Measurements from ENCODE around the gene SIN3B. TPM values are rescaled to one million over a fixed set of nuclear protein-coding genes. Genes with fewer than 3 reads are reported as not detected.
"Not testable (repeated sequence)": the region's sequence is repeated elsewhere in the genome, so short reads cannot be mapped to it uniquely, and the experiment has no call there.

SIN3B gene, protein sequence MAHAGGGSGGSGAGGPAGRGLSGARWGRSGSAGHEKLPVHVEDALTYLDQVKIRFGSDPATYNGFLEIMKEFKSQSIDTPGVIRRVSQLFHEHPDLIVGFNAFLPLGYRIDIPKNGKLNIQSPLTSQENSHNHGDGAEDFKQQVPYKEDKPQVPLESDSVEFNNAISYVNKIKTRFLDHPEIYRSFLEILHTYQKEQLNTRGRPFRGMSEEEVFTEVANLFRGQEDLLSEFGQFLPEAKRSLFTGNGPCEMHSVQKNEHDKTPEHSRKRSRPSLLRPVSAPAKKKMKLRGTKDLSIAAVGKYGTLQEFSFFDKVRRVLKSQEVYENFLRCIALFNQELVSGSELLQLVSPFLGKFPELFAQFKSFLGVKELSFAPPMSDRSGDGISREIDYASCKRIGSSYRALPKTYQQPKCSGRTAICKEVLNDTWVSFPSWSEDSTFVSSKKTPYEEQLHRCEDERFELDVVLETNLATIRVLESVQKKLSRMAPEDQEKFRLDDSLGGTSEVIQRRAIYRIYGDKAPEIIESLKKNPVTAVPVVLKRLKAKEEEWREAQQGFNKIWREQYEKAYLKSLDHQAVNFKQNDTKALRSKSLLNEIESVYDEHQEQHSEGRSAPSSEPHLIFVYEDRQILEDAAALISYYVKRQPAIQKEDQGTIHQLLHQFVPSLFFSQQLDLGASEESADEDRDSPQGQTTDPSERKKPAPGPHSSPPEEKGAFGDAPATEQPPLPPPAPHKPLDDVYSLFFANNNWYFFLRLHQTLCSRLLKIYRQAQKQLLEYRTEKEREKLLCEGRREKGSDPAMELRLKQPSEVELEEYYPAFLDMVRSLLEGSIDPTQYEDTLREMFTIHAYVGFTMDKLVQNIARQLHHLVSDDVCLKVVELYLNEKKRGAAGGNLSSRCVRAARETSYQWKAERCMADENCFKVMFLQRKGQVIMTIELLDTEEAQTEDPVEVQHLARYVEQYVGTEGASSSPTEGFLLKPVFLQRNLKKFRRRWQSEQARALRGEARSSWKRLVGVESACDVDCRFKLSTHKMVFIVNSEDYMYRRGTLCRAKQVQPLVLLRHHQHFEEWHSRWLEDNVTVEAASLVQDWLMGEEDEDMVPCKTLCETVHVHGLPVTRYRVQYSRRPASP
- 11.8 TPM for polyA plus RNA-seq

- H3K4me3 Mint-ChIP-seq = peak within 1 kb of the TSS; percentile 85 to 96 (median 89)
- H3K27me3 Mint-ChIP-seq = peaks cover 17% of the 10 kb centered on the region
- H3K4me1 Mint-ChIP-seq = peaks cover 26 to 46% (median 37%) of the 10 kb centered on the region in 3 donors
- H3K27ac Mint-ChIP-seq = peak within 1 kb of the TSS; percentile 87 to 95 (median 90)
- peaks cover 10% of the 10 kb centered on the region for H3K36me3 Mint-ChIP-seq
- H3K9me3 Mint-ChIP-seq = no peaks in the 10 kb centered on the region
Measured at GRCh38 chr19:16829010-16829821, at the start of gene SIN3B. SIN3B (plus strand) TSS chr19:16829398; CDS start chr19:16829421, 23 bp downstream.

GRCh38 chr19:16779539-16780163, 49.5 kb upstream of the SIN3B start:
- Mint-ChIP-seq H3K27ac (no peak overlapping the region), H3K9me3 (no peaks in the 10 kb centered on the region), H3K4me3 (no peak overlapping the region), H3K36me3 (no peaks in the 10 kb centered on the region), H3K27me3 (peaks cover 3% of the 10 kb centered on the region), H3K4me1 (no peaks in the 10 kb centered on the region)

DNA sequence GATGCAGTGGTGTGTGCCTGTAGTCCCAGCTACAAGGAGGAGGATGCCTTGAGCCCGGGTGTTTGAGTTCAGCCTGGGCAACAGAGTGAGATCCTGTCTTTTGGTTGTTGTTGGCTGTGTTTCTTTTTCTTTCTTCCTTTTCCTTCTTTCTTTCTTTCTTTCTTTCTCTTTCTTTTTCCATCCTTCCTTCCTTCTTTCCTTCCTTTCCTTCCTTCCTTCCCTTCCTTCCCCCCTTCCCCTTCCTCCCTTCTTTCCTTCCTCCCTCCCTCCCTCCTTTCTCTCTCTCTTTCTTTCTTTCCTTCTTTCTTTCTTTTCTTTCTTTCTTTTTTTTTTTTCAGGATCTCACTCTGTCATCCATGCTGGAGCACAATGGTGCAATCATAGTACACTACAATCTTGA, 46.5 kb upstream of the SIN3B start:
- Mint-ChIP-seq H3K27ac (no peak overlapping the region), H3K27me3 (peaks cover 3% of the 10 kb centered on the region), H3K4me3 (no peak overlapping the region), H3K4me1 (no peaks in the 10 kb centered on the region), H3K9me3 (no peaks in the 10 kb centered on the region), H3K36me3 (no peaks in the 10 kb centered on the region)

DNA sequence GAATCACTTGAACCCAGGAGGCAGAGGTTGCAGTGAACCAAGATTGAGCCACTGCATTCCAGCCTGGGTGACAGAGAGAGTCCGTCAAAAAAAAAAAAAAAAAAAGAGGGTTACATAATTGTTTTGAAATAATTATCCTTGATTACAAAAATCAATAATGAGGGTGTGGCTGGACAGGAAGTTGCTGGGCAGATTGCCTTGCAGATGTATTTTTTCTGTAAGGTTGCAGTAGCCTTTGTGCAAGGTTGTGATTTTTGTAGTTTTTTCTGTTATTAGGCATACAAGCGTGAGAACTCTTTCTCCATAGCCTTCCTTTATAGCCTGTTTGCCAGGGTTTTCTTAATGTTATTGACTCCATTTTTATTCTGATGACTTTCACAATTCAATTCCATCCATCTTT, 40.7 kb upstream of the SIN3B start:
- H3K9me3 Mint-ChIP-seq = peaks cover 4 to 15% (median 14%) of the 10 kb centered on the region in 3 donors
- no peaks in the 10 kb centered on the region for H3K4me1 Mint-ChIP-seq
- H3K4me3 Mint-ChIP-seq = no peak overlapping the region
- H3K36me3 Mint-ChIP-seq = peaks cover 1% of the 10 kb centered on the region
- H3K27ac Mint-ChIP-seq = no peak overlapping the region
- peaks cover 2% of the 10 kb centered on the region for H3K27me3 Mint-ChIP-seq

DNA sequence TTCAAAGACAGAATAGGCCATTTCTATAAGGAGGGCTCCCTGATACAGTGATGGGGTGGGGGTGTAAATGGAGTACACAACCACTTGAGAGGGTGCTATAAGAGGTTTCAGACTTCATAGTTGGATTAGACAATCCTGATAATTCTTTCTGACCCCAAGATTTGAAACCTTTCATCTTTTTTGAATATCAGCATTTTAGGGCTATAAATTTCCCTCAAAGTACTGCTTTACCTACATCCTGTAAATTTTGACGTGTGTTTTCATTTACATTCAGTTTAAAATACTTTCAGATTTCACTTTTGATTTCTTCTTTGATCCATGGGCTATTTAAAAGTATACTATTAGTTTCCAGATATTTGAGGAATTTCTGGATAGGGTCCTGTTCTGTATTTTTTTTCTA, 40.0 kb upstream of the SIN3B start:
- Mint-ChIP-seq H3K27ac (no peak overlapping the region), H3K9me3 (peaks cover 4 to 15% (median 14%) of the 10 kb centered on the region in 3 donors), H3K4me3 (no peak overlapping the region), H3K36me3 (peaks cover 1% of the 10 kb centered on the region), H3K4me1 (no peaks in the 10 kb centered on the region), H3K27me3 (peaks cover 2% of the 10 kb centered on the region)

- Mint-ChIP-seq H3K27ac (no peak overlapping the region), H3K4me1 (no peaks in the 10 kb centered on the region), H3K4me3 (no peak overlapping the region), H3K36me3 (peaks cover 1% of the 10 kb centered on the region), H3K27me3 (peaks cover 2% of the 10 kb centered on the region), H3K9me3 (peaks cover 4 to 15% (median 14%) of the 10 kb centered on the region in 3 donors)
Measured at GRCh38 chr19:16790051-16790450, 39.1 kb upstream of the SIN3B start.

GRCh38 chr19:16791942-16792341, 37.3 kb upstream of the SIN3B start:
- Mint-ChIP-seq H3K4me1 (no peaks in the 10 kb centered on the region), H3K4me3 (no peak overlapping the region), H3K36me3 (peaks cover 1% of the 10 kb centered on the region), H3K27ac (no peak overlapping the region), H3K9me3 (peaks cover 8 to 19% (median 18%) of the 10 kb centered on the region in 3 donors), H3K27me3 (peaks cover 4% of the 10 kb centered on the region)

DNA sequence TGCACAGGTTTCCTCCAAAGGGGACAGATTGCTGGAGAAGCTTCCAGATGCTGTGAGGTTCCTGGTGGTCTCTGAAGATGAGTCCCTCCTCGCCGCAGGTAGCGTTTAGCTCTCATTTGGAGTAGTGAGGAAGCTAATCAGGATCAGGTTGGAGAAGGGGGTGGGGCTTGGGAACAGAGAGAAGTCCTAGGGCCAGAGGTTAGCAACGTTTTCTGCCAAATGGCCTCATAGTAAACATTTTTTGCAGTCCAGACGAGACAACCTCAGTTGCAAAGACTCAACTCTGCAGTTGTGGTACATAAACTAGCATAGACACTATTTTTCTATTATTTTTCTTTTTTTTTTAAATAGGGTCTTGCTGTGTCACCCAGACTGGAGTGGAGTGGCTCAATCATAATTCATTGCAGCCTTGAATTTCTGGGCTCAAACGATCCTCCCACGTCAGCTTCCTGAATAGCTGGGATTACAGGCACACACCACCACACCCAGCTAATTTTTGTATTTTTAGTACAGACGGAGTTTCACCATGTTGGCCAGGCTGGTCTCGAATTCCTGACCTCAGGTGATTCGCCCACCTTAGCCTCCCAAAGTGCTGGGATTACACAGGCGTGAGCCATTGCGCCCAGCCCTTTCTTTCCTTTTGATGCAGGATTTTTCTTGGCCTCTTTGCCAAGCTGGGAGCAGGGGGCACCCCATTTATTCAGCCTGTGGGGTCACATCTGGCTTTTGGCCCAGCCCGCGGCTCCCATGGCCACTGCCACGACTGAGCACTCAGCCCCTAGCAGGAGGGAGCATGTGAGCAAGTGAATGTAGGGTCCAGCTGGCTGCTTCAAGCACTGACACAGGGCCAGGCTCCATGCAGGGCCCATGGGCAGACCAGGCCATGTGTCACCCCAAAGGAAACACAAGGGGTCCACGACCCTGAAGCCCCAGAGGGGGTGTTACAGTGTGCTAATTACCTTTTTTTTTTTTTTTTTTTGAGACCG, 34.4 kb upstream of the SIN3B start:
- peaks cover 6 to 14% (median 7%) of the 10 kb centered on the region in 3 donors for H3K9me3 Mint-ChIP-seq
- no peak overlapping the region for H3K4me3 Mint-ChIP-seq
- H3K36me3 Mint-ChIP-seq = peaks cover 4% of the 10 kb centered on the region
- no peaks in the 10 kb centered on the region for H3K4me1 Mint-ChIP-seq
- no peak overlapping the region for H3K27ac Mint-ChIP-seq
- H3K27me3 Mint-ChIP-seq = peaks cover 4% of the 10 kb centered on the region

GRCh38 chr19:16795731-16796130, 33.5 kb upstream of the SIN3B start:
- Mint-ChIP-seq H3K27me3 (peaks cover 4% of the 10 kb centered on the region), H3K27ac (peak overlapping the region in 1 of 3 donors; percentile 83), H3K4me1 (no peaks in the 10 kb centered on the region), H3K4me3 (no peak overlapping the region), H3K36me3 (peaks cover 4% of the 10 kb centered on the region), H3K9me3 (peaks cover 4 to 11% (median 4%) of the 10 kb centered on the region in 3 donors)

GRCh38 chr19:16797876-16798275, 31.3 kb upstream of the SIN3B start:
- peaks cover 3% of the 10 kb centered on the region for H3K36me3 Mint-ChIP-seq
- peaks cover 4 to 7% (median 5%) of the 10 kb centered on the region in 3 donors for H3K4me1 Mint-ChIP-seq
- H3K9me3 Mint-ChIP-seq = peaks cover 4 to 7% (median 4%) of the 10 kb centered on the region in 3 donors
- H3K27me3 Mint-ChIP-seq = peaks cover 4% of the 10 kb centered on the region
- no peak overlapping the region for H3K27ac Mint-ChIP-seq
- no peak overlapping the region for H3K4me3 Mint-ChIP-seq

DNA sequence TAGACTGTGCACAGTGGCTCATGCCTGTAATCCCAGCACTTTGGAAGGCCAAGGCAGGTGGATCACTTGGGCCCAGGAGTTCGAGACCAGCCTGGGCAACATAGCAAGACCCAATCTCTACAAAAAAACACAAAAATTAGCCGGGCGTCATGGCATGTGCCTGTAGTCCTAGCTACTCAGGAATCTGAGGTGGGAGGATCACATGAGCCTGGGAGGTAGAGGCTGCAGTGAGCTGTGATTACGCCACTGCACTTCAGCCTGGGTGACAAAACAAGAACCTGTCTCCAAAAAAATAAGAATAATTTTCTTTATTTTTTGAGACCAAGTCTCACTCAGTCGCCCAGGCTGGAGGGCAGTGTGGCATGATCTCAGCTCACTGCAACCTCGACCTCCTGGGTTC, 30.9 kb upstream of the SIN3B start:
- not testable (repeated sequence) for H3K9me3 Mint-ChIP-seq, H3K27ac Mint-ChIP-seq, H3K4me3 Mint-ChIP-seq, H3K36me3 Mint-ChIP-seq, H3K27me3 Mint-ChIP-seq, H3K4me1 Mint-ChIP-seq

GRCh38 chr19:16799740-16800139, 29.5 kb upstream of the SIN3B start:
- H3K4me3 Mint-ChIP-seq = no peak overlapping the region
- H3K9me3 Mint-ChIP-seq = peaks cover 4 to 7% (median 4%) of the 10 kb centered on the region in 3 donors
- peaks cover 2% of the 10 kb centered on the region for H3K27me3 Mint-ChIP-seq
- peaks cover 4 to 7% (median 5%) of the 10 kb centered on the region in 3 donors for H3K4me1 Mint-ChIP-seq
- peaks cover 3% of the 10 kb centered on the region for H3K36me3 Mint-ChIP-seq
- H3K27ac Mint-ChIP-seq = no peak overlapping the region

GRCh38 chr19:16801600-16802013, 27.6 kb upstream of the SIN3B start:
- H3K9me3 Mint-ChIP-seq = peaks cover 0 to 3% (median under 1%) of the 10 kb centered on the region in 3 donors
- H3K4me1 Mint-ChIP-seq = peaks cover 4 to 7% (median 5%) of the 10 kb centered on the region in 3 donors
- peak overlapping the region in 1 of 3 donors; percentile 86 for H3K27ac Mint-ChIP-seq
- H3K27me3 Mint-ChIP-seq = no peaks in the 10 kb centered on the region
- peak overlapping the region in 2 of 4 donors; percentile 22 to 84 for H3K4me3 Mint-ChIP-seq
- peaks cover 3% of the 10 kb centered on the region for H3K36me3 Mint-ChIP-seq
